Kasumi-1 (cell line): ENCODE measurements around the gene PPP1R7.

Experiments used
- DNase-seq, 2 experiments: peaks; one replicate each; lab custom pipeline; 2025; lab: John Stamatoyannopoulos, UW

The PPP1R7 gene

DNA sequence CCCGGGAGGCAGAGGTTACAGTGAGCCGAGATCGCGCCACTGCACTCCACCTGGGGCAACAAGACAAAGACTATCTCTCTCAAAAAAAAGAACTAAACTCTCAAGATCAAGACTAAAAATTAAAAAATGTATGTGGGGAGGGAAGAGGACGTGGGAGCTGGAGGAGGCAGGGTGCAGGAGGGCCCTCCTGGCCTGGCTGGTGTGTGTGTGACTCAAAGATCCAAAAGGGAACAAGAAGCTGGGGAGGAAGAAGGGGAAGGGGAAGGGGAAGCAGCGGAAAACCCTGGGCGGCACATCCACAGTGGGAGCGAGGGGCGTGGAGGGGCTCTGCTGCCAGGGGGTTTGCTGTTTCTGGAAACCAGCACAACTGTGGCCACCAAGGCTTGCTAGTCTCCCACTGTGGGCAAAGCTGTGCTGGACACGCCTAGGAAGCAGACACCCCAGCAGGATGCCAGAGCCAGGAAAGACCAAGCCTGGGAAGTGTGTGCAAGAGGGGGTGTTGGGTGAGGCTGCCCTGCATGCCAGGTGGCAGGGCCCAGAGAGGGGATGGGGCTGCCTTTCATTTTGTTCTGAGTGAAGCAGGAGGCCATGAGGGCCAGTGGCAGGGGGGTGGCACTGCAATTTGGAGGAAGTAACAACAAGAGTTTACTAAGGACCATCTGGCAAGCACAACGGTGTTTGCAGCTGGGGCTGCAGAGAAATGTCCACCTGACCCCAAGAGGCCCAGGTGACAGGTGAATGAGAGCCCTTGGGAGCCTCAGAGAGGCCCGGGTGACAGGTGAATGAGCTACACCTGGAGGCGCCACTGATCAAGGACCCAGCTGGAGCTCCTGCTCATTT is 82.7 kb downstream of the PPP1R7 start:
- DNase-seq, result no peak
